HG03175 (cell line): Measurements from ENCODE around the gene IRF4.

Experiments
- ATAC-seq: cut with Tn5 transposase; IDR thresholded peaks from one replicate; pipeline ENCODE4 v1.9.1; 2021; ENCODE audit warnings: mild to moderate bottlenecking, moderate library complexity; ENCODE audit not compliant: unreplicated experiment

IRF4 gene

GRCh38 chr6:436308-437036 lies 44.9 kb downstream of the IRF4 start:
- no peak for ATAC-seq

GRCh38 chr6:437037-437392 lies 45.5 kb downstream of the IRF4 start:
- ATAC-seq: no peak

- ATAC-seq: no peak
Observed at GRCh38 chr6:438634-439170, 47.1 kb downstream of the IRF4 start.

GRCh38 chr6:439641-440167 lies 48.2 kb downstream of the IRF4 start:
- ATAC-seq: no peak

- ATAC-seq: no peak
Observed at GRCh38 chr6:441126-441920, 49.8 kb downstream of the IRF4 start.

GRCh38 chr6:443621-444159 lies 52.1 kb downstream of the IRF4 start:
- ATAC-seq: no peak

- ATAC-seq: no peak
Observed at GRCh38 chr6:444653-445275, 53.2 kb downstream of the IRF4 start.

GRCh38 chr6:445571-446417 lies 54.2 kb downstream of the IRF4 start:
- no peak for ATAC-seq

- no peak for ATAC-seq
Observed at GRCh38 chr6:446418-447366, 55.1 kb downstream of the IRF4 start.

- no peak for ATAC-seq
Observed at GRCh38 chr6:447381-448165, 56.0 kb downstream of the IRF4 start.

- ATAC-seq: no peak
Observed at GRCh38 chr6:448296-449056, 56.9 kb downstream of the IRF4 start.

GRCh38 chr6:449057-449430 lies 57.5 kb downstream of the IRF4 start:
- no peak for ATAC-seq

GRCh38 chr6:449486-450419 lies 58.2 kb downstream of the IRF4 start:
- no peak for ATAC-seq

- no peak for ATAC-seq
Observed at GRCh38 chr6:451336-451735, 59.8 kb downstream of the IRF4 start.

- ATAC-seq: no peak
Observed at GRCh38 chr6:451847-452246, 60.3 kb downstream of the IRF4 start.

- ATAC-seq: no peak
Observed at GRCh38 chr6:452301-453067, 60.9 kb downstream of the IRF4 start.
